ENCODE data around the gene SLC23A1.

Gene SLC23A1

DNA sequence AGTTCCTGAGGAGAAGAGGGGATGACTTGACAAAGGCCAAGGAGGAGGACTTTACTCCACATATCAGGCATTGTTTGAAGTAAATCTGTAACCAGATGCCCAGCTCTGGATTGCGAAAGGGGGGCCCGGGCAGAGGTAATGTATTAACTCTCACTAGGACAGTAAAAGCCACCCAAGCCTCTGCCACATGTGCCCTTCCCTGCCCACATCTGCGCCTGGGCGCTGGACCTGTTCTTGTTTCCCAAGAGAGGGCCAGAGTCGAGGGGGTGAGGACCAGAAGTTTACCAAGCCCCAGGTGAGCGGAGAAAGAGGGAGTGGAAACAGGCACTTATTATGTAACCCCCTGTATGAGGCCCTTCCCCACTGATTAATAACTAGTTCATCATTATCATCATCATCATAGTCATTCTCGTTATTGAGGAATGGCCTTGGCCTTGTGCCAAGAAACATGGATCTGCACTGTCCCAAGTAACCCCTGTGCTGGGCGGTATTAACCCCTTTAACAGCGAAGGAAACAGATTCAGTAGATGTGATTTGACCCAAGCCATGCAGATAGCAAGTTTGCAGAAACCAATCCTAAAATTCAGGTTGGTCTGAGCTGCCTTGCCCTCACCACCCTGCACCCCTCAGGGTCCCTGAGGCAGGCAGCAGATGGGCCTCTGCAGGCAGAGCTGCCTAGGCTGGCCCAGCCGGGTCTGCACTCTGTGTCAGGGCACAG is at the start of gene SLC23A1:
Gene SLC23A1, minus strand, starts transcription at position 23 of the 718 bp plus-strand sequence. CDS start 44 bp downstream, outside the sequence.
- no peaks in the 10 kb centered on the region for H3K36me3 ChIP-seq (ENCODE audit: insufficient read depth, low read length)
- H3K4me1 ChIP-seq (ENCODE audit: control insufficient read depth, insufficient read depth, low read length, unreplicated experiment) = peaks cover 16% of the 10 kb centered on the region
- H3K27ac ChIP-seq (ENCODE audit: low read depth, low read length) = no peak within 1 kb of the TSS
- H3K4me3 ChIP-seq (ENCODE audit: low read depth, low read length) = no peak within 1 kb of the TSS
- no peaks in the 10 kb centered on the region for H3K79me2 ChIP-seq (ENCODE audit: control insufficient read depth, insufficient read depth, low read length, unreplicated experiment)
- no peaks in the 10 kb centered on the region for H3K27me3 ChIP-seq (ENCODE audit: insufficient read depth, low read length)
- H2AFZ ChIP-seq (ENCODE audit: low read length, unreplicated experiment) = no peak within 1 kb of the TSS

DNA sequence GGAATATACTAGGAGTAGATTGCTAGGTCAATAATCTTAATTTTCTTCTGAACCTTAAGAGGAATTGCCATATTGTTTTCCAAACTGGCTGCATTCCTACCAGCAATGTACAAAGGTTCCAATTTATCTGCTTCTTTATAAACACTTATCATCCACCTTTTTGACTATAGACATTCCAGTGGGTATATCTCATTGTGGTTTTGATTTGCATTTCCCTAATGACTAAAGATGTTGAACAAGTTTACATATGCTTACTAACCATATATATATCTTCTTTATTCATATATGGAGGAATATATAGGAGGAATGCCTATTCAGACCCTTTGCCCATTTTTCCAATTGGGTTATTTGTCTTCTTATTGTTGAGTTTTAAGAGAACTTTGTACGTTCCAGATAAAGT is 48.6 kb upstream of the SLC23A1 start:
- no peaks in the 10 kb centered on the region for H3K79me2 ChIP-seq (ENCODE audit: control insufficient read depth, insufficient read depth, low read length, unreplicated experiment)
- H3K27me3 ChIP-seq (ENCODE audit: insufficient read depth, low read length) = no peaks in the 10 kb centered on the region
- H3K4me3 ChIP-seq (ENCODE audit: low read depth, low read length) = no peak overlapping the region
- H3K27ac ChIP-seq (ENCODE audit: low read depth, low read length) = no peak overlapping the region
- H2AFZ ChIP-seq (ENCODE audit: low read length, unreplicated experiment) = no peak overlapping the region
- H3K4me1 ChIP-seq (ENCODE audit: control insufficient read depth, insufficient read depth, low read length, unreplicated experiment) = peaks cover 2% of the 10 kb centered on the region
- peaks cover 4% of the 10 kb centered on the region; the same call in 1 of the 2 replicates for H3K36me3 ChIP-seq (ENCODE audit: insufficient read depth, low read length)

- Histone ChIP-seq H3K4me3 (ENCODE audit: low read depth, low read length) (no peak overlapping the region), H3K4me1 (ENCODE audit: control insufficient read depth, insufficient read depth, low read length, unreplicated experiment) (peaks cover 8% of the 10 kb centered on the region), H3K27me3 (ENCODE audit: insufficient read depth, low read length) (no peaks in the 10 kb centered on the region), H3K27ac (ENCODE audit: low read depth, low read length) (no peak overlapping the region), H2AFZ (ENCODE audit: low read length, unreplicated experiment) (no peak overlapping the region), H3K36me3 (ENCODE audit: insufficient read depth, low read length) (peaks cover 4% of the 10 kb centered on the region; the same call in 1 of the 2 replicates), H3K79me2 (ENCODE audit: control insufficient read depth, insufficient read depth, low read length, unreplicated experiment) (no peaks in the 10 kb centered on the region)
Observed at GRCh38 chr5:139430015-139430414, 46.9 kb upstream of the SLC23A1 start.

- Histone ChIP-seq H3K36me3 (ENCODE audit: insufficient read depth, low read length) (peaks cover 2% of the 10 kb centered on the region; the same call in 1 of the 2 replicates), H2AFZ (ENCODE audit: low read length, unreplicated experiment) (peak overlapping the region; percentile 36), H3K27ac (ENCODE audit: low read depth, low read length) (no peak overlapping the region), H3K79me2 (ENCODE audit: control insufficient read depth, insufficient read depth, low read length, unreplicated experiment) (no peaks in the 10 kb centered on the region), H3K4me1 (ENCODE audit: control insufficient read depth, insufficient read depth, low read length, unreplicated experiment) (peaks cover 8% of the 10 kb centered on the region), H3K4me3 (ENCODE audit: low read depth, low read length) (no peak overlapping the region), H3K27me3 (ENCODE audit: insufficient read depth, low read length) (no peaks in the 10 kb centered on the region)
Observed at GRCh38 chr5:139426203-139426885, 43.2 kb upstream of the SLC23A1 start.

GRCh38 chr5:139425497-139425896 is 42.4 kb upstream of the SLC23A1 start:
- Histone ChIP-seq H3K27ac (ENCODE audit: low read depth, low read length) (no peak overlapping the region), H3K4me3 (ENCODE audit: low read depth, low read length) (no peak overlapping the region), H2AFZ (ENCODE audit: low read length, unreplicated experiment) (no peak overlapping the region), H3K27me3 (ENCODE audit: insufficient read depth, low read length) (no peaks in the 10 kb centered on the region), H3K4me1 (ENCODE audit: control insufficient read depth, insufficient read depth, low read length, unreplicated experiment) (peaks cover 8% of the 10 kb centered on the region), H3K36me3 (ENCODE audit: insufficient read depth, low read length) (no peaks in the 10 kb centered on the region), H3K79me2 (ENCODE audit: control insufficient read depth, insufficient read depth, low read length, unreplicated experiment) (no peaks in the 10 kb centered on the region)

DNA sequence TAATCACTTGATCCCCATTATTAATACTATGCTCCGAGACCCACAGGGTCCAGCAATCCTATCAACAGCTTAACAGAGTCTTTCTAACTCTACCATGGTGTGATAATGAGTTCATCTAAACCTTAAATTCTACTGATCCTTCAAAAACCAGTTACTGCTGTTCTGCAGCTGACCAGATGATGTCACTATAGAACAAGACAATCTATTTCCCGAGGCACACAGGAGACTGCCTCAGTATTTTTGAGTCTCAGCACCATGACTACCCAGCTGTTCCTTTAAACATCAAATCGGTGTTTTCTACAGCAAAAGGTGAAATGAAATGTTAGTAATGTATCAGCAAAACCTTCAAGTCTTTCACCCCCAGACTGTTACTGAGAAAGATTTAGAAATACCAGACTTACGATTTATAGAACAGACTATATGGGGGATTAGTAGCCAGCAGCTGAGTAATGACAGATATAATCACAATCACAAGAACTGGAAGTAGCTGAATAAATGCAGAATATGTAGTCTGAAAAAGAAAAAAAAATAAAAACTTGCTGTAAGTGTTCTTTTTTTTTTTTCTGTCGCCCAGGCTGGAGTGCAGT is 39.3 kb upstream of the SLC23A1 start:
- H3K27ac ChIP-seq (ENCODE audit: low read depth, low read length) = no peak overlapping the region
- peaks cover 8% of the 10 kb centered on the region for H3K4me1 ChIP-seq (ENCODE audit: control insufficient read depth, insufficient read depth, low read length, unreplicated experiment)
- H2AFZ ChIP-seq (ENCODE audit: low read length, unreplicated experiment) = no peak overlapping the region
- H3K4me3 ChIP-seq (ENCODE audit: low read depth, low read length) = no peak overlapping the region
- H3K36me3 ChIP-seq (ENCODE audit: insufficient read depth, low read length) = no peaks in the 10 kb centered on the region
- no peaks in the 10 kb centered on the region for H3K79me2 ChIP-seq (ENCODE audit: control insufficient read depth, insufficient read depth, low read length, unreplicated experiment)
- no peaks in the 10 kb centered on the region for H3K27me3 ChIP-seq (ENCODE audit: insufficient read depth, low read length)

DNA sequence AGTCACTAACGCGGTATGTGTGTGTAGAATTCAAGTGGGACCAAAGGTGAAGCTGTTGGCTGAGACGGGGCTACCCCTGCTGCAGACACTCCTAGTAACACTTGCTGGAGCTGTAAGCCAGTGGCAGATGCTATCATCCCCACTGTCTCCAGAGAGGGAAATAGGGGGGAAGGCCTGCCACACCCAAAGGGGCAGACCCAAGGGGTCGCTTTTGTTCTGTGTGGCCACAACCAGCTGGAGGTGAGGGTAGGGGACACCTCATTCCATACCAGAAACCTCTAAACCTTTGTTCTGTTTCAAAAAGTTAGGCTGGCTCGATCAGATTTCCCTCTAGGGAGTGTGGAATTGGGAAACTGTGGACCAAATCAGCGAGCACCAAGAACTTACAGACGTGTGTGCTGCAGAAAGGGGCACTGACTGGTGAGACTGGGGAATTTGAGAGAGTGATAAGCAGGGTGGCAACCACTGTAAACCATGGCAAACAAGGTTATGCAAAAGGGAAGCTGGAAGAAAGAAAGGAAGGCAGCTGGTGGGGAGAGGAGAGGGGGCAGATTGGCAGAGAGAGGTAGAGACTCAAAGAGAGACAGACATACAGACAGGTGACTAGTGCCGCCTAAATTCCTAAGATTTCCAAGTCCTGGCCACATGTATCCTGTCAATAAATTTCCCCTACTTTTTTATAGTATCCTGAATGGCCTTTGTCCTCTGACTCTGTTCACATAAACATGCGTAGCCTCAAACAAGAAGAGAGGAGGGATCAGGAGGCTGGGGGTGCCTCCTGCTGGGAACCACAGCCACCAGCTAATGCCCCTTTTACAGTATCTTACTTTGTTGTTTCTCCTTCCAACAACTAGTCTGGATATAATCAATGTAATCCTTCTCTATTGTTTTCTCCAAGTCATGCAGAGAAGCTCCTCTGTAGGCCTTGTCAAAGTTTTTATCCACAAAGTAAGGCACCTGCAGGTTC is 36.4 kb upstream of the SLC23A1 start:
- H3K27me3 ChIP-seq (ENCODE audit: insufficient read depth, low read length) = no peaks in the 10 kb centered on the region
- no peaks in the 10 kb centered on the region for H3K79me2 ChIP-seq (ENCODE audit: control insufficient read depth, insufficient read depth, low read length, unreplicated experiment)
- H3K36me3 ChIP-seq (ENCODE audit: insufficient read depth, low read length) = no peaks in the 10 kb centered on the region
- H3K27ac ChIP-seq (ENCODE audit: low read depth, low read length) = no peak overlapping the region
- H3K4me1 ChIP-seq (ENCODE audit: control insufficient read depth, insufficient read depth, low read length, unreplicated experiment) = no peaks in the 10 kb centered on the region
- no peak overlapping the region for H2AFZ ChIP-seq (ENCODE audit: low read length, unreplicated experiment)
- H3K4me3 ChIP-seq (ENCODE audit: low read depth, low read length) = no peak overlapping the region

DNA sequence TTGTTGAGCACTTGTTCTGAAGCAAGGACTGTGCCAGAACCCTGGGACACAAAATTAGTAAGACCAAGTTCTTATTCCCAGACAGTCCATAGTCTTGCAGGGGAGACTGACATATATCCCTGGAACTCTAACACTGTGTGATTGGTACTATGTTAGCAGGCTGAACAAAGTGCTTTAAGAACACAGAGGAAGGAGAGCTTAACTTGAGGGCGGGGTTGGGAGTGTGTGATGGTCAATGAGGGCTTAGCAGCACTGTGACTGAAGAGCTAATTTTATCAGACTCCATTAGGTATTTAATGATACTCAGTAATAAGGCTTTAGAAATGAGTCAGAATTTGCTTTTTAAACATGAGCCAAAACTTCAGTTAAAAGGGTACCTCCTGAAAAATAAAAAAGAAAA is 35.7 kb upstream of the SLC23A1 start:
- no peak overlapping the region for H3K27ac ChIP-seq (ENCODE audit: low read depth, low read length)
- no peaks in the 10 kb centered on the region for H3K79me2 ChIP-seq (ENCODE audit: control insufficient read depth, insufficient read depth, low read length, unreplicated experiment)
- no peaks in the 10 kb centered on the region for H3K4me1 ChIP-seq (ENCODE audit: control insufficient read depth, insufficient read depth, low read length, unreplicated experiment)
- no peak overlapping the region for H3K4me3 ChIP-seq (ENCODE audit: low read depth, low read length)
- no peaks in the 10 kb centered on the region for H3K36me3 ChIP-seq (ENCODE audit: insufficient read depth, low read length)
- no peak overlapping the region for H2AFZ ChIP-seq (ENCODE audit: low read length, unreplicated experiment)
- no peaks in the 10 kb centered on the region for H3K27me3 ChIP-seq (ENCODE audit: insufficient read depth, low read length)

DNA sequence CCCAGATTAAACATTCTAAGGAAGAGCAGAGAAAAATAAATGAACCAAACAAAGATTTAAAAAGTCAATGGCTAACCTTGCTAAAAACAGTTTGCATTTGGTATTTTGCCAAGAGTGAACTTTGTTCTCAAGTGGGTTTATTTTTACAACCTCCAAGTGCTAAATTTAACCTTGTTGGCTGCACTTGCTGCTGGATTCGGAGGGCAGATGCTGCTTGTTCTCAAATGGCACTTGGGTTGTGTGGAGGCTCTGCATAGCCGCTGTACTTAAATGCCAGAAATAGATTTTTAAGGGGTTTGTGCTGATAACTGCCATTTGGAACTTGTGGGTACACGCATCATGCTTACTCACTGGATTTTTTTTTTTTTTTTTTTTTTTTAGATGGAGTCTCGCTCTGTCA is 34.1 kb upstream of the SLC23A1 start:
- no peaks in the 10 kb centered on the region for H3K27me3 ChIP-seq (ENCODE audit: insufficient read depth, low read length)
- no peaks in the 10 kb centered on the region for H3K4me1 ChIP-seq (ENCODE audit: control insufficient read depth, insufficient read depth, low read length, unreplicated experiment)
- no peak overlapping the region for H3K4me3 ChIP-seq (ENCODE audit: low read depth, low read length)
- no peak overlapping the region for H2AFZ ChIP-seq (ENCODE audit: low read length, unreplicated experiment)
- H3K27ac ChIP-seq (ENCODE audit: low read depth, low read length) = no peak overlapping the region
- no peaks in the 10 kb centered on the region for H3K79me2 ChIP-seq (ENCODE audit: control insufficient read depth, insufficient read depth, low read length, unreplicated experiment)
- no peaks in the 10 kb centered on the region for H3K36me3 ChIP-seq (ENCODE audit: insufficient read depth, low read length)

- Histone ChIP-seq H3K27ac (ENCODE audit: low read depth, low read length) (no peak overlapping the region), H3K27me3 (ENCODE audit: insufficient read depth, low read length) (no peaks in the 10 kb centered on the region), H3K79me2 (ENCODE audit: control insufficient read depth, insufficient read depth, low read length, unreplicated experiment) (no peaks in the 10 kb centered on the region), H3K4me1 (ENCODE audit: control insufficient read depth, insufficient read depth, low read length, unreplicated experiment) (no peaks in the 10 kb centered on the region), H3K36me3 (ENCODE audit: insufficient read depth, low read length) (no peaks in the 10 kb centered on the region), H3K4me3 (ENCODE audit: low read depth, low read length) (no peak overlapping the region), H2AFZ (ENCODE audit: low read length, unreplicated experiment) (no peak overlapping the region)
Observed at GRCh38 chr5:139416651-139417050, 33.6 kb upstream of the SLC23A1 start.

All from ACC112 (cell line).